NCI-H2029 treated with DMSO at 0.1 percent for 48 hours (cell line): ENCODE data around the gene BBOX1.
"Not testable (repeated sequence)": the region's sequence is repeated elsewhere in the genome, so short reads cannot be mapped to it uniquely, and the experiment has no call there.

Experiments used
- DNase-seq: peaks from one replicate; lab custom pipeline; 2025; lab: John Stamatoyannopoulos, UW

BBOX1 gene, protein sequence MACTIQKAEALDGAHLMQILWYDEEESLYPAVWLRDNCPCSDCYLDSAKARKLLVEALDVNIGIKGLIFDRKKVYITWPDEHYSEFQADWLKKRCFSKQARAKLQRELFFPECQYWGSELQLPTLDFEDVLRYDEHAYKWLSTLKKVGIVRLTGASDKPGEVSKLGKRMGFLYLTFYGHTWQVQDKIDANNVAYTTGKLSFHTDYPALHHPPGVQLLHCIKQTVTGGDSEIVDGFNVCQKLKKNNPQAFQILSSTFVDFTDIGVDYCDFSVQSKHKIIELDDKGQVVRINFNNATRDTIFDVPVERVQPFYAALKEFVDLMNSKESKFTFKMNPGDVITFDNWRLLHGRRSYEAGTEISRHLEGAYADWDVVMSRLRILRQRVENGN

DNA sequence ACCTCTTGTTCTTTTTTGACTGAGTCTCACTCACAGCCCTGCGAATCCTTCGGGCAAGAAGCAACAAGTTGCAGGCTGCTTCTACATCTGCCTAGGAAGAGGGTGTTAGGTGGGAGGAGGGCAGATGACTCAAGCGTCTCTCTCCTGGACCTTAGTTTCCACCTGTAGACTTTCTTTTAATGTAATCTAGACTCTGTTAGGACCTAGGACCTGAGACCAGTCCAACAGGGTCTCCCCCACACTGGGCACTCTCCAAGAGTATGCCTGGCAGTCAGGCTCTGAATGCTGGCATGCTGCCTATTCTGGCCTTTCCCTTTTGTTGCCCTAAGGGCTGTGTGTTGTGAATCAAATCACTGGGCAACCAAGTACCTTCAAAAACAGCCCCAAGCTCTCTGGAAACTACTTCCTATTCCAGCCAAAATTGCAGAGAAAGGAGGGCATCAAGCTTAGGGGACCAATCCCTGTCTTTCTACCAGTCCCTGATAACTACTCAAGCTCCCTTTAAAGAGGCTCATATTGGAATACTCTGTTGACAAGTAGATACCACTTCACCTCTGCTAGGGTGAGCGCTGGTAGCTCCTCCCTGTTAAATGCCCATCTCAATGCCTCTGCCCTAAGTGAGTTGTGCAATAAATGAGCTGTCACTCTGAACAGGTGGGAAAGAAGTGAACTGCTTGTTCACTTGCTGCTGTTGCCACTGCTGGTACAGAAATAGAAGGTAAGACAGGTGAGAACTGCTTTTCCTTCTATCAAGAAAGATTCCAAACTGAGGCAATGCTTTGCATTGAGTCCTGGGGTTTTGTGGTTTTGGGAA is at the start of gene BBOX1:
BBOX1 (plus strand) TSS at position 514 of the 814 bp plus-strand sequence. CDS start 14,616 bp downstream, outside the sequence.
- no peak for DNase-seq

- DNase-seq = no peak
Observed at GRCh38 chr11:26992031-26992541, 48.5 kb upstream of the BBOX1 start.

DNA sequence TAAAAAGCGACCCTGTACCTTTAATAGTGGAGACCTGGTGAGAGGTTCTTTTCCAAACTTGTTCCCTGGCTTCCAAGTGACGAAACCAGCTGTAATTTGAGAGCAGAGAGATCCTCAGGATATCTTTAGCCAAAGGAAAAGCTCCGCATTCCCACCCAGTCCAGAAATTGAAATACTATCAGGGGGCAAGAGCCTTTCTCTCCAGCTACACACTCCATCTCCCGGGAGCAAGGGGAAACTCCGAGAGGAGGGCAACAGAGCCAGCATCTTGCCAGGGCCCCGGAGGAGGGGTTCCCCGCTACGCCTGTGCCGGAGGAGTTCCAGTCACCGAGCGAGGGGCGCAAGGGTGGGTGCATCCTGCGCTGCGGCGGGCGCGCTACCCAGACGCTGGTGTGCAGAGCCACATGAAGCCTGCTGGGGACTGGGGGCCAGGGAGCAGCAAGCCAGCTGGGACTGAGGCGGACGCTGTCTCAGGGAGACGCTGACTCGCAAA is 46.6 kb upstream of the BBOX1 start, which contains the start of gene FIBIN:
FIBIN (plus strand) TSS at position 148 of the 493 bp plus-strand sequence. CDS start 415 bp downstream, outside the sequence.
- DNase-seq = no peak

GRCh38 chr11:26994631-26995095 is 46.0 kb upstream of the BBOX1 start:
- DNase-seq = no peak

GRCh38 chr11:26995701-26996460 is 44.7 kb upstream of the BBOX1 start:
- no peak for DNase-seq

DNA sequence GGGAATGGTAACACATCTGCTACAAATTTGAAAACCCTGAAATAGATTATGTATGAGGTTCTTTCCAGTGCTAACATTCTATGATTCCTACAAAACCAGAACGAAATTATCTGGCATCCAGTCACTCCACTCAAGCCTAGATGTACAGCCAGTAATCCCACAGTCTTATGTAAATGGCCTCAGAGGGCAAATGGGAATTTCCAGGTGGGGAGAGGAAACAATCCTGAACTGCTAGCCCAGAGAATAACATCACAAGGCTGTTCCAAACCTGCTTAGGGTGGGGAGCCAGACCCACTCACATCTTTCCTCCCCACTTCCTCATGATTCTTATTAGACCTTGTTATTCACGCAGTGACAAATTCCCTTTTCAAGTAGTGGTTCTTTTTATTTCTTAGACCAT is 43.2 kb upstream of the BBOX1 start:
- DNase-seq = no peak

DNA sequence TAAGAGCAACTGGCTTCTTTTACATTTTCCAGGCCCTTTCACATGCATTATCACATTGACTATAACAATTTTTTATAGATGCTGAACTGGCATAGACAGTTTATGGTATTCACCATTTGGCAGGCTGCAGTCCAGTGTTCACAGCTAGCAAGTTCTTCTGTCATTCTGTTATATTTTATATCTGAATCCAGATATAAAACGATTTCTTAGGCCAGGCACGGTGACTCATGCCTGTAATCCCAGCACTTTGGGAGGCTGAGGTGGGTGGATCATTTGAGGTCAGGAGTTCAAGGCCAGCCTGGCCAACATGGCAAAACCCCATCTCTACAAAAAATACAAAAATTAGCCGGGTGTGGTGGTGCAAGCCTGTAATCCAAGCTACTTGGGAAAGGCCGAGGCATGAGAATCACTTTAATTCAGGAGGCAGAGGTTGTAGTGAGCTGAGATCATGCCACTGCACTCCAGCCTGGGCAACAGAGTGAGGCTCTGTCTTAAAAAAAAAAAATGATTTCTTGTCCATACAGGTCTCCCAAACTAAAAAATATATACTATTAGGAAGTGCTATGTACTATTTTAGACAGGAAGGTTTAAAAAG is 39.4 kb upstream of the BBOX1 start:
- DNase-seq = not testable (repeated sequence)

- DNase-seq = no peak
Observed at GRCh38 chr11:27002431-27002830, 38.2 kb upstream of the BBOX1 start.

GRCh38 chr11:27002838-27003237 is 37.8 kb upstream of the BBOX1 start:
- no peak for DNase-seq

GRCh38 chr11:27004103-27004502 is 36.5 kb upstream of the BBOX1 start:
- no peak for DNase-seq

DNA sequence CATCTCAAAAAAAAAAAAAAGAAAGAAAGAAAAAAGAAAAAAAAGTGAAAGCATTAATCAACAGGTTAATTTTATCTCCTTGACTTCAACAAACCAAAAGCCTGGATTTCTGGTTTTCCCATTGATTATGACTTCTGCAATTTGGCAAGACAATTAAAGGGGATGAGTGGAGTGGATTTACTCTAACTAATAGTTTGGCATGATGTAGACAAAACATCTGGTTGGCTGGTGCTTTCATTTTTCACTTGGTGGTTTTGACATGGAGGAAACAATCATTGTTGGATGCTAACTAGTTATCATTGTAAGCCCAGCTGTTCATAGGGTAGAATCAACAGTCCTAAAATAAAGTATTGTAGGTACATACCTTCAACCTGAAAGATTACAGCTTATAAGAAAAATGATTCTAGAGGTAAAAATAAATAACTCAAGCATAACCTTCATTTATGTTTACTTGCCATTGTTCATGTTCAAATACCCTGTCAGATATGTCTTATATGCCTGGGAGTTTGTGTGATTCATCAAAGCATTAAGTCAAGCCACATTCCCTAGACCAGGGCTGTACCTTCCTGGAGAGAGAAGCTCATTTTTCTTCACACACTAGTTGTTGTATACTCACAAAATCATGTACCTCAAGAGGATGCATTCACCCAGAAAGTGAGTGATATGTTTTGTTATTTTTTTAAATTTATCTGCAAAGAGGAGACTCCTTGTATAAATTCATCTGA is 31.6 kb upstream of the BBOX1 start:
- DNase-seq = no peak

- DNase-seq = no peak
Observed at GRCh38 chr11:27011560-27012233, 28.9 kb upstream of the BBOX1 start.

GRCh38 chr11:27012234-27012921 is 28.2 kb upstream of the BBOX1 start:
- no peak for DNase-seq

DNA sequence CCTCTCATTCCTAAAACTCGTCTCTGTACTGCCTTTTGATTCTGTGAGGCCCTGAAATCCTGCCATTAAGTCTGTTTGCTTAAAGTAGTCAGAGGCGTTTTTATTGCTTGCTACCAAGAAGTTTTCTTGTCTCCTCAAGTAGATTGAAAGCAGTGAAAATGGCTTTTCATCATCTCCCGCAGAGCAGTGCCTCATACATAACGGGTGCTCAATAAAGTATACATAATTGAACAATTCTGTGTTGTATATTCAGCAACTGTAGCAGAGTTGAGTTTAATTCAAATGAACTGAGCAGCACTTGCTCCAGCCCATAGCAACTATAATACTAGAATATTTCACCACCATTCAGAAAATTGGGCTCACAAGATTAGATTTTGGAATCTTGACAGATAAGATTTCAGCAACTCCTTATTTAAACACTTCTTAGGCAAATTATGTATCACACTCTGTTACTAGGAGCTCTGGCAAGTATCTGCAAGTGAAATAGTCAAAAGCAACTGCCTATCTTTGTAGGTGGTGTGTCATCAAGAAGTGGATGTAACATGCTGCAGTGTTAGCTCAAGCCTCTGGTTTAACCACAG is 26.7 kb upstream of the BBOX1 start:
- DNase-seq = no peak

- no peak for DNase-seq
Observed at GRCh38 chr11:27018902-27019529, 21.6 kb upstream of the BBOX1 start.

DNA sequence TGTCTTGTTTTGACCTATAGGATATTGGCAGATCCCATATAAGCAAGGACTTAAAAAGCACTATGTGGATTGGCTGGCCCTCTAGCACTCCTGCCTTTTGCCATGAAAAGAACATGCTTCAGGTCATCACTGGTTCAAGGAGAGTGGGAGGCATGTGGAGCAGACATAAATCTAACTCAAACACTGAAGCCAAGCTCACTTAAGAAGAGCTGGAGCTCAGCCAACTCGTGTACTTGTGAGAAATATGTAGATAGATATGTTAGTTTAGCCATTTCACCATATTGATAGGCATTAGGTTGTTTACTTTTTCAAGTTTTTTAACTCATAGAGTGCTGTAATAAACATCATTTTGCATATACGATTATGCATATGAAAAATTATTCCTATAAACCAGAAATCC is 19.9 kb upstream of the BBOX1 start:
- no peak for DNase-seq

DNA sequence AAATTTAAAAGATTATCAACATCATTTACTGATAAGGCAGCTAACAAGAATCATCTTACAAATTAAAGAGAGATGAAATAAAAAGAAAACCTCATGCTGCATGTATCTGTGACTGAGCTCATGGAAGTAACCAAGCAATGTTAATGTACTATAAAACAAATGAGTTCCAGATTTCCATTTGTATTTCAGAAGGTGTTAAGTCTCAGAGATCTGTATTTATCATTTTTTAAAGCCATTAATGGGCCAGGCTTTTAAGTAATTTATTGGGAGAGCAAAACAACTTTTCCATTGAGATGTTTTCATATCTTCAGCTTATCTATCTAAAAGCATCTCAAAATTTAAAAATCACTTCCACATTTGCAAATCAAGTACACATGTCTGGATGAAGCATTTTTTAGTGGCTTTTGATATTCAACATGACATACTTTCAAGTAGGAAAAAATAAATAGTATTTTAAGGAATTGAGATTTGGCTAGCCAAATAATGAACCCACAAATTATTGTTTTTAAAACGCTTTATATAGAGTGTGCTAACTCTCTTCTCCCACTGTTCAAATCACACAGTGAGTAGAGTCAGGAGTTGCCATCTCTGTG is 17.9 kb upstream of the BBOX1 start:
- DNase-seq = no peak

GRCh38 chr11:27024865-27025264 is 15.8 kb upstream of the BBOX1 start:
- no peak for DNase-seq
